ENCODE results near the gene FBXO45.
"Not testable (repeated sequence)": the region's sequence is repeated elsewhere in the genome, so short reads cannot be mapped to it uniquely, and the experiment has no call there.

FBXO45 gene

DNA sequence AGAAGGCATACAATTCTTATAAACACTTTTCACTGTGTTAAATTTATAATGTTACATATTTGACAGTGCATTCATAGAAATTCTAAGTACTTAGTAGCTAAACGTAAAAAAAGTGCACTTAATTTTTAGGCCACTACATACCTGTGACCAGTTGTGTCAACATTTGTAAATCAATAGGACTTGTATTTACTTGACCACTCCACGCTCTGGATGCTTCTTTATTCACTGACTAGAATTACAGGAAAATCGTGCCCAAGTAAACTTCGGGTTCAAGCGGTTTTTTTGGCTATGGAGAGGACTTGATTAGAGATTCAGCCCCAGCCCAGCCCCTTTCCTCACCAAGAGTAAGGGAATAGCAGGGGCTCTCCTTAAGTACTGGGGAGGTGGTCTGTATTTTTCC lies 21.9 kb upstream of the FBXO45 start:
- peaks cover 10% of the 10 kb centered on the region for H3K9me3 Mint-ChIP-seq
- peaks cover 5% of the 10 kb centered on the region for H3K36me3 Mint-ChIP-seq (ENCODE audit: low read depth)
- no peaks in the 10 kb centered on the region for H3K27me3 Mint-ChIP-seq
- H3K4me1 Mint-ChIP-seq (ENCODE audit: low read depth), result no peaks in the 10 kb centered on the region
- no peak overlapping the region for H3K27ac Mint-ChIP-seq
- H3K4me3 Mint-ChIP-seq, result no peak overlapping the region
- no peak for DNase-seq

- H3K36me3 Mint-ChIP-seq (ENCODE audit: low read depth), result peaks cover 7% of the 10 kb centered on the region
- peaks cover 10% of the 10 kb centered on the region for H3K9me3 Mint-ChIP-seq
- DNase-seq, result no peak
- no peak overlapping the region for H3K27ac Mint-ChIP-seq
- no peaks in the 10 kb centered on the region for H3K27me3 Mint-ChIP-seq
- H3K4me1 Mint-ChIP-seq (ENCODE audit: low read depth), result no peaks in the 10 kb centered on the region
- H3K4me3 Mint-ChIP-seq, result no peak overlapping the region
Observed at GRCh38 chr3:196547067-196547466, 21.4 kb upstream of the FBXO45 start.

DNA sequence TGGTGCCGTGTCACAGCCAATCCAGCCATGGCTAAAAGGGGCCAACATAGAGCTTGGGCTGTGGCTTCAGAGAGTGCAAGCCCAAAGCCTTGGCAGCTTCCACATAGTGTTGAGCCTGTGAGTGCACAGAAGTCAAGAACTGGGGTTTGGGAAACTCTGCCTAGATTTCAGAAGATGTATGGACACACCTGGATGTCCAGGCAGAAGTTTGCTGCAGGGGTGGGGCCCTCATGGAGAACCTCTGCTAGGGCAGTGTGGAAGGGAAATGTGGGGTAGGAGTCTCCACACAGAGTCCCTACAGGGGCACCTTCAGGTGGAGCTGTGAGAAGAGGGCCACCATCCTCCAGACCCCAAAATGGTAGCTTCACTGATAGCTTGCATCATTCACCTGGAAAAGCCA lies 19.1 kb upstream of the FBXO45 start:
- Mint-ChIP-seq H3K36me3 (ENCODE audit: low read depth) (peaks cover 17% of the 10 kb centered on the region), H3K9me3 (peaks cover 10% of the 10 kb centered on the region)
- H3K4me1 Mint-ChIP-seq (ENCODE audit: low read depth); H3K27ac Mint-ChIP-seq; H3K4me3 Mint-ChIP-seq; DNase-seq; H3K27me3 Mint-ChIP-seq: not testable (repeated sequence)

- H3K27ac Mint-ChIP-seq; H3K27me3 Mint-ChIP-seq; H3K4me1 Mint-ChIP-seq (ENCODE audit: low read depth); DNase-seq; H3K4me3 Mint-ChIP-seq: not testable (repeated sequence)
- H3K9me3 Mint-ChIP-seq, result peaks cover 10% of the 10 kb centered on the region
- H3K36me3 Mint-ChIP-seq (ENCODE audit: low read depth), result peaks cover 26% of the 10 kb centered on the region
Observed at GRCh38 chr3:196550172-196550571, 18.3 kb upstream of the FBXO45 start.

DNA sequence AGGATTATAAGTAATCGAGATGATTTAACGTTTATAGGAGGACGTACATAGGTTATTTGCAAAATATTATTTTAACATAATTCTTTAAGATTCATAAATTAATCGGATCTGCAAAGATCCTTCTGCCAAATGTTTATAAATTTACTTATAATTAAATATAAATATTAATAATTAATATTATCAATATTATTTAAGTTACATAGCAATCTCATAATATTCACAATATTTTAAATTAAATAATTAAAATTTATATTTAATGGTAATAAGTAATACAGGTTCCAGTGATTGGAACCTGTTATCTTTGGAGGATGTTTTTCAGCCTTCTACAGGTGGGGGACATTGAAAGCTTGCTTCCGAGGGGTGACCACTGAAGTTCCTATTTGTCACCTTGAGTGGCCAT lies 16.2 kb upstream of the FBXO45 start:
- no peak for DNase-seq
- H3K27ac Mint-ChIP-seq, result no peak overlapping the region
- H3K4me1 Mint-ChIP-seq (ENCODE audit: low read depth), result peaks cover 5% of the 10 kb centered on the region
- H3K4me3 Mint-ChIP-seq, result no peak overlapping the region
- H3K9me3 Mint-ChIP-seq, result peaks cover 10% of the 10 kb centered on the region
- peaks cover 37% of the 10 kb centered on the region for H3K36me3 Mint-ChIP-seq (ENCODE audit: low read depth)
- H3K27me3 Mint-ChIP-seq, result no peaks in the 10 kb centered on the region

DNA sequence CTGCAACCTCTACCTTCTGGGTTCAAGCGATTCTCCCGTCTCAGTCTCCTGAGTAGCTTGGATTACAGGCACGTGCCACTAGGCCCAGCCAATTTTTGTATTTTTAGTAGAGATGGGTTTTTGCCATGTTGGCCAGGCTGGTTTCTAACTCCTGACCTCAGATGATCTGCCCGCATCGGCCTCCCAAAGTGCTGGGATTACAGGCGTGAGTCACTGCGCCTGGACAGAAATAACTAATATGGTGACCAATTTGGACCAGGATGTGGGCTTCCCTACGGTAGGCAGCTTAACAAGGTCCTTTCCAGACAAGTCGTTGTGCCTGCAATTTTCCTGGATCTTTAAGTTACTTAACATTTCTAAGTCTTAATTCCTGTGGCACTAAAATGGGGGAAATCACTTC lies 14.9 kb upstream of the FBXO45 start:
- peaks cover 43% of the 10 kb centered on the region for H3K36me3 Mint-ChIP-seq (ENCODE audit: low read depth)
- peaks cover 6% of the 10 kb centered on the region for H3K4me1 Mint-ChIP-seq (ENCODE audit: low read depth)
- no peak for DNase-seq
- peaks cover 5% of the 10 kb centered on the region for H3K9me3 Mint-ChIP-seq
- H3K27ac Mint-ChIP-seq, result no peak overlapping the region
- no peaks in the 10 kb centered on the region for H3K27me3 Mint-ChIP-seq
- no peak overlapping the region for H3K4me3 Mint-ChIP-seq

DNA sequence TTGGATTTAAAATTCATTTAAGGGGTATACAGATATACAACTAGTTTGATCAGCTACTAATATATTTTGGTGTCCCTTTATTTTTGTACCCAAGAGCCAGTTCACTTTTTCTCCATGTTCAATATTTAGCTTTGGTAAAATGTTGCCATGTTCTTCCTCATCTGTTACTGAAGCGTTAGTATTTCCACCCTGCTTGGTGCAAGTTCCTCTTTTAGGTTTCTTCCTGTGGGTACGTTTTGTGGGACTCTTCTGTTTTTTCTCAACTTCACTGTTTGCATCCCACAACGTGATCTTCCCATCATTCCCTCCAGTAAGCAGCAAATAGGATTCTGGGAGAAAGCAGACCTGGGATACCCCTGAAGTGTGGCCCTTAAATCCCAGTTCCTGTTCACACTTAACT lies 14.3 kb upstream of the FBXO45 start:
- no peak for DNase-seq
- Mint-ChIP-seq H3K27me3 (no peaks in the 10 kb centered on the region), H3K4me3 (no peak overlapping the region), H3K36me3 (ENCODE audit: low read depth) (peaks cover 49% of the 10 kb centered on the region), H3K4me1 (ENCODE audit: low read depth) (peaks cover 11% of the 10 kb centered on the region), H3K27ac (peak overlapping the region; percentile 34), H3K9me3 (peaks cover 5% of the 10 kb centered on the region)

GRCh38 chr3:196555295-196555694 lies 13.2 kb upstream of the FBXO45 start:
- Mint-ChIP-seq H3K4me3 (no peak overlapping the region), H3K27ac (no peak overlapping the region), H3K4me1 (ENCODE audit: low read depth) (peaks cover 18% of the 10 kb centered on the region), H3K9me3 (peaks cover 3% of the 10 kb centered on the region), H3K36me3 (ENCODE audit: low read depth) (peaks cover 57% of the 10 kb centered on the region), H3K27me3 (no peaks in the 10 kb centered on the region)
- no peak for DNase-seq

DNA sequence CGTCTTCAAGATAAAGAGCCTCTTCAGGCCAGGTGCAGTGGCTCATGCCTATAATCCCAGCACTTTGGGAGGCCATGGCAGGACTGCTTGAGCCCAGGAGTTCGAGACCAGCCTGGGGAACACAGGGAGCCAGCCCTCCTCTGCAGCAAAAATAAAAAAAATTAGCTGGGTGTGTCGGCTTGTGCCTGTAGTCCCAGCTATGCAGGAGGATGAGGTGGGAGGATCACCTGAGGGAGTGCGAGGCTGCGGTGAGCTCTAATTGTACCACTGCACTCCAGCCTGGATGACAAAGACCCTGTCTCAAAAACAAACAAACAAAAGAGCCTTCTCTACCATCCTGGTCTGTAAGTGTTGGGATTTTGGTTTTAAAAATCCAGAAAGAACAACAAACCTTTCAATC lies 11.2 kb upstream of the FBXO45 start:
- no peak overlapping the region for H3K4me3 Mint-ChIP-seq
- no peaks in the 10 kb centered on the region for H3K9me3 Mint-ChIP-seq
- no peak for DNase-seq
- H3K36me3 Mint-ChIP-seq (ENCODE audit: low read depth), result peaks cover 66% of the 10 kb centered on the region
- H3K27ac Mint-ChIP-seq, result peak overlapping the region; percentile 29
- H3K4me1 Mint-ChIP-seq (ENCODE audit: low read depth), result peaks cover 28% of the 10 kb centered on the region
- H3K27me3 Mint-ChIP-seq, result no peaks in the 10 kb centered on the region

DNA sequence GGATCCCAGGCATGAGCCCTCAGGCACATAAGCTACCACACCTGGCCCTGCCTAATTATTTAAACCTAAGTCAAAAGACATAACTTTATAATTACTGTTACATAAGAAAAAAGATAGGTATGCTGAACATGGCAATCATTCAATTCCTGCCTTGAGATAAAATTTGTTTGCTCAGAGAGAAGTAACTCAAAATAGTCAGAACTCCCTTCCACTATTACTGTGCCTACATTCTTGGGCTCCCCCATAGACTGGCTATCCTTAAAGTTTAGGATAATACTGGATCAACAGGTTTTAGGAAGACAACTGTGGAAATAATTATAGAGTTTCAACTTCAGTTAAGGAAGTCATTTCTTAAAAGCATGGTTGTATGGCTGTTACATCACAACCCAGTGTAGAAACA lies 10.0 kb upstream of the FBXO45 start:
- no peaks in the 10 kb centered on the region for H3K9me3 Mint-ChIP-seq
- H3K27me3 Mint-ChIP-seq, result no peaks in the 10 kb centered on the region

GRCh38 chr3:196559826-196560225 lies 8.6 kb upstream of the FBXO45 start:
- H3K36me3 Mint-ChIP-seq (ENCODE audit: low read depth), result peaks cover 71% of the 10 kb centered on the region

More for the DNA sequence above, 10.0 kb upstream of the FBXO45 start:
- Mint-ChIP-seq H3K4me3 (no peak overlapping the region), H3K27ac (peak overlapping the region; percentile 52), H3K4me1 (ENCODE audit: low read depth) (peaks cover 34% of the 10 kb centered on the region), H3K36me3 (ENCODE audit: low read depth) (peaks cover 73% of the 10 kb centered on the region)
- no peak for DNase-seq

DNA sequence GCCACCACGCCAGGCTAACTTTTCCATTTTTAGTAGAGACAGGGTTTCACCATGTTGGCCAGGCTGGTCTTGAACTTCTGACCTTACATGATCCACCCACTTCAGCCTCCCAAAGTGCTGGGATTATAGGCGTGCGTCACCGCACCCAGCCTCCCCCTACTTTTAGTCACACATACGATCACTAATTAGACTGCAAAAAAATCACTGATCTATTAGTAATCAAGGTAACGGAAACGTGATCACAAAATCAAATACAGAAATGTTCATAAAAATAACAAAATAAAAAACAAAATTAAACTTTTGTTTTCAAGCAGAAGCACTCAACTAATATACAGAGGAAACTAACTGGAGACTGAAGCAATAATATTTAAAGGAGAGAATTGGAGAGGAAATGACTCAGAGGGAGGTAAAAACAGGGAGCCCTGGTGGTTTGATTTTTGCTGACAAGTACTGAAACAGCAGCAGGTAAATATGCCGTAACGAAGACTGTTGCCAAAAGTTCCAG lies 4.7 kb upstream of the FBXO45 start:
- Mint-ChIP-seq H3K27ac (peak overlapping the region; percentile 86), H3K4me3 (peak overlapping the region; percentile 49), H3K9me3 (no peaks in the 10 kb centered on the region), H3K27me3 (no peaks in the 10 kb centered on the region), H3K4me1 (ENCODE audit: low read depth) (peaks cover 62% of the 10 kb centered on the region), H3K36me3 (ENCODE audit: low read depth) (peaks cover 79% of the 10 kb centered on the region)
- DNase-seq, result peak; percentile 38

More at GRCh38 chr3:196559826-196560225, 8.6 kb upstream of the FBXO45 start:
- no peak for DNase-seq
- no peak overlapping the region for H3K27ac Mint-ChIP-seq
- peaks cover 46% of the 10 kb centered on the region for H3K4me1 Mint-ChIP-seq (ENCODE audit: low read depth)
- no peaks in the 10 kb centered on the region for H3K9me3 Mint-ChIP-seq
- H3K27me3 Mint-ChIP-seq, result no peaks in the 10 kb centered on the region
- no peak overlapping the region for H3K4me3 Mint-ChIP-seq

GRCh38 chr3:196569003-196569516 lies 600 bp downstream of the FBXO45 start:
- peaks cover 51% of the 10 kb centered on the region for H3K36me3 Mint-ChIP-seq (ENCODE audit: low read depth)
- H3K4me3 Mint-ChIP-seq, result peak overlapping the region; percentile 98
- peak overlapping the region; percentile 92 for H3K27ac Mint-ChIP-seq
- H3K4me1 Mint-ChIP-seq (ENCODE audit: low read depth), result peaks cover 44% of the 10 kb centered on the region
- no peaks in the 10 kb centered on the region for H3K9me3 Mint-ChIP-seq
- no peaks in the 10 kb centered on the region for H3K27me3 Mint-ChIP-seq
- peak; percentile 75 for DNase-seq

- H3K27ac Mint-ChIP-seq, DNase-seq, H3K27me3 Mint-ChIP-seq, H3K9me3 Mint-ChIP-seq: not testable (repeated sequence)
- Mint-ChIP-seq H3K4me3 (peak overlapping the region; percentile 98), H3K4me1 (ENCODE audit: low read depth) (peaks cover 40% of the 10 kb centered on the region), H3K36me3 (ENCODE audit: low read depth) (peaks cover 44% of the 10 kb centered on the region)
Observed at GRCh38 chr3:196570332-196570731, 1.9 kb downstream of the FBXO45 start.

DNA sequence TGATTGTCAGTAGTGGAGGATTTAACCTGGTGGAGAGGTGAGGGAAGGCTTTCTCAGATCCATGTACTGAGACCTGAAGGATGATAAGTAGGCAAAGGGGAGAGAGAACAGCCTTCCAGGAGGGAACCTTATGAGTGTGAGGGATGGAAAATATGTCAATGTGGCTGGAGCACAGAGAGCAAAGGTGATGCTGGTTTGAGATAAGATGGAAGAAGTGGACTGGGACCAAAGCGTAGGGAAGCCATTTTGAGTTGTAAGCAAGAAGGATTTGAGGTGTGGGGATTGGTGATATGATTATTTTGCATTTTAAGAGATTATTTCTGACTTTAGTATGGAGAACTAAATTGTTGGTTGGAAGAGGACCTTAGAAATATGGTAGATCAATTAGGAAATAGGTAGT lies 3.9 kb downstream of the FBXO45 start:
- H3K27me3 Mint-ChIP-seq, result no peaks in the 10 kb centered on the region
- peaks cover 33% of the 10 kb centered on the region for H3K4me1 Mint-ChIP-seq (ENCODE audit: low read depth)
- H3K4me3 Mint-ChIP-seq, result no peak overlapping the region
- DNase-seq, result no peak
- H3K9me3 Mint-ChIP-seq, result no peaks in the 10 kb centered on the region
- H3K27ac Mint-ChIP-seq, result no peak overlapping the region
- peaks cover 35% of the 10 kb centered on the region for H3K36me3 Mint-ChIP-seq (ENCODE audit: low read depth)

Data from activated T-cell treated with anti-CD3 and anti-CD28 coated beads, Interleukin-2, amount 50 U/mL, for 24 hours (primary cell).